Choroid plexus epithelial cell (primary cell): Measurements from ENCODE around the gene ANKS6.

Source experiments
- DNase-seq: peaks from one replicate; pipeline ENCODE4 v3.0.0-alpha.2; 2010; ENCODE audit warnings: low read depth
- H3K4me3 ChIP-seq: 2 replicates; pipeline ENCODE4 v1.5.1; 2011; ENCODE audit warnings: low read depth, mild to moderate bottlenecking, control low read depth, low read length, moderate library complexity
- TF ChIP-seq, protein P1 (sequence below): conservative IDR thresholded peaks from 2 replicates; pipeline ENCODE4 v1.5.1; 2011; ENCODE audit warnings: low read depth, mild to moderate bottlenecking, control low read depth, inconsistent platforms, low read length, moderate library complexity

The ANKS6 gene

DNA sequence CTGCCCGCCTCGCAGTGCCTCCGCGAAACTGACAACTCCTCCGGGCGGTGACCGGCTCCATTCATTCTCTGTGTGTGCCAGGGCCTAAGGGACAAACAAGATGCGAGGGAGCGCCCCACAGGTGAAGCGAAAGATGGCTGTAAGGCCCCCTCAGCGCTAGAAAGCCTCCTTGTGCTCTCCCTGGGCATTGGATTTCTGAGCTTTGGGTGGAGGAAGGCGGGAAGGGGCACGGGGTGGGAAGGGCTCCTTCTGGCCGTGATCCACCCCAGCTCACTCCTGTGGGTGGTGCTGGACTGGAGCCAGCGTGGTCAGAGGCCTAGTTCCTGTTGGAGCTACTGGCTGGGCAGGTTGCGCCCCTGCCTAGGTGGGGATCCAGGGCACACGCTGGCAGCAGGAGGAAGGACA, 12.1 kb upstream of the ANKS6 start:
- H3K4me3 ChIP-seq, result peak overlapping the region; percentile 63
- TF ChIP-seq, protein P1, sequence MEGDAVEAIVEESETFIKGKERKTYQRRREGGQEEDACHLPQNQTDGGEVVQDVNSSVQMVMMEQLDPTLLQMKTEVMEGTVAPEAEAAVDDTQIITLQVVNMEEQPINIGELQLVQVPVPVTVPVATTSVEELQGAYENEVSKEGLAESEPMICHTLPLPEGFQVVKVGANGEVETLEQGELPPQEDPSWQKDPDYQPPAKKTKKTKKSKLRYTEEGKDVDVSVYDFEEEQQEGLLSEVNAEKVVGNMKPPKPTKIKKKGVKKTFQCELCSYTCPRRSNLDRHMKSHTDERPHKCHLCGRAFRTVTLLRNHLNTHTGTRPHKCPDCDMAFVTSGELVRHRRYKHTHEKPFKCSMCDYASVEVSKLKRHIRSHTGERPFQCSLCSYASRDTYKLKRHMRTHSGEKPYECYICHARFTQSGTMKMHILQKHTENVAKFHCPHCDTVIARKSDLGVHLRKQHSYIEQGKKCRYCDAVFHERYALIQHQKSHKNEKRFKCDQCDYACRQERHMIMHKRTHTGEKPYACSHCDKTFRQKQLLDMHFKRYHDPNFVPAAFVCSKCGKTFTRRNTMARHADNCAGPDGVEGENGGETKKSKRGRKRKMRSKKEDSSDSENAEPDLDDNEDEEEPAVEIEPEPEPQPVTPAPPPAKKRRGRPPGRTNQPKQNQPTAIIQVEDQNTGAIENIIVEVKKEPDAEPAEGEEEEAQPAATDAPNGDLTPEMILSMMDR, result no peak
- DNase-seq, result no peak

DNA sequence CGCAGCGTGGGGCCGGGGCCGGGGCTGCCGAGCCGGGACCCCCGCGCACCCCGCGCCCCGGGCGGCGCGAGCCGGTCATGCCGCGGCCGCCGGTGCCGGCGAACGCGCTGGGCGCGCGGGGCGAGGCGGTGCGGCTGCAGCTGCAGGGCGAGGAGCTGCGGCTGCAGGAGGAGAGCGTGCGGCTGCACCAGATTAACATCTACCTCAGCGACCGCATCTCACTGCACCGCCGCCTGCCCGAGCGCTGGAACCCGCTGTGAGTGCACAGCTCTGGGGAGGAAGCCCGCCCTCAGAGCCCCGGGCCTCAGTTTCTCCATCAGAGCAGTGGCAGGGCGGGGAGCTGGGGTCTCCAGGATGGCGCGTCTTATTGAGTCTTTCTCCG, 11.4 kb upstream of the ANKS6 start:
- no peak for DNase-seq
- TF ChIP-seq, protein P1, result no peak
- peak overlapping the region; percentile 63 for H3K4me3 ChIP-seq

DNA sequence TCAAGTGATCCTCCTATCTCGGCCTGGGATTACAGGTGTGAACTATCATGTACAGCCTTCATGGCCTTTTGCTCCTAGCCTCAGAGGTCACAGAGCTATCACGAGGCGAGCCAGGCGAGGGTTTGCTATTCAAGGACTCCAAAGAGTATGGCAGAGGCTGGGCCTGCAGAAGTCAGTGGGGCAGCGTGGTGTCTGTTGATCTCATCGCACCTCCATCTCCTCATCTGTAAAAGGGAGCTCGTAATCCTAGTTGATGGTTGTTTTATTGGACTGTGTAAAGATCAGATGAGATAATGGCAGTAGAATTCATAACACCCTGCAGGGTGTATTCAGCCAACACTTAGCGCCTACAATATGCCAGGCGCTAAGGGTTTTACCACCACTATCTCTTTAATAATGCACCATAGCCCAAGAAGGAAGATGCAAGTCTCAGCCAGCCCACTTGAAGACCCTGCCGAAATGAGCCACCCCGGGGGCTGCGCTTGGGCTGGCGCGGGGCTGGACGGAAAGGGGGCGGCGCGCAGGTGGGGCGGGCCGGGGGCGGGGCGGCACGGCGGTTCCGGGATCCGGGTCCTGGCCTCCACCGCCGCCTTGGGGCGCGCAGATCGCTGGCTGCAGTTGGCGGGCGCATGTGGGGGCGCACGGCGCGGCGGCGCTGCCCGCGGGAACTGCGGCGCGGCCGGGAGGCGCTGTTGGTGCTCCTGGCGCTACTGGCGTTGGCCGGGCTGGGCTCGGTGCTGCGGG, 10.9 kb upstream of the ANKS6 start, which contains the start of gene GALNT12:
GALNT12 (plus strand) TSS at position 601 of the 744 bp plus-strand sequence; CDS start at position 630, 29 bp downstream.
- DNase-seq, result no peak
- peak within 1 kb of the TSS; percentile 63 for H3K4me3 ChIP-seq
- TF ChIP-seq, protein P1, result no peak

DNA sequence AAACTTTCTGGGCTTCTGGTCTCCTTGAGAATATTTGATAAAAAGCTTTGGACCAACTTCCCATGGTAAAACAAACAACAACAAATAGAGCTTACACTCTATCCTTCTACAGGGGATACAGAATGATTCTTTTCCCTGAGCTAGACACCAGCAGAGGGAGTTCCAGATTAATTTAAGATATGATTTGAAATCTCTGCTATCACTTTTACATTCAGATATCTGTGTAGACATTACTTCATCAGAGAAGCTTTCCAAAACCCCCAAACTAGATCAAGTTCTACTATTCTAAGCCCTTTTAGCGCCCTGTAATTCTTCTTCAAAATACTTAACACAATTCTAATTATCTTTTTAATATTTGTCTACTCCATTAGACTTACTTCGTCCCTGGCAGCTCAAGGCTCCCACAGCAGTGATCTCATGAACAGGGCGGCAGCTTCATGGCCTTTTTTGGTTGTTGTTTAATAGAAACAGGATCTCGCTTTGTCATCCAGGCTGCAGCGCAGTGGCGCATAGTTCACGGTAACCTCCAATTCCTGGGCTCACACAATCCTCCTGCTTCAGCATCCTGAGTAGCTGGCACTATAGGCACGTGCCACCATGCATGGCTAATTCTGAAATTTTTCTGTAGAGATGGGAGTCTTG, 10.2 kb upstream of the ANKS6 start:
- TF ChIP-seq, protein P1, result peak; percentile 39
- H3K4me3 ChIP-seq, result no peak overlapping the region
- DNase-seq, result peak; percentile 36

DNA sequence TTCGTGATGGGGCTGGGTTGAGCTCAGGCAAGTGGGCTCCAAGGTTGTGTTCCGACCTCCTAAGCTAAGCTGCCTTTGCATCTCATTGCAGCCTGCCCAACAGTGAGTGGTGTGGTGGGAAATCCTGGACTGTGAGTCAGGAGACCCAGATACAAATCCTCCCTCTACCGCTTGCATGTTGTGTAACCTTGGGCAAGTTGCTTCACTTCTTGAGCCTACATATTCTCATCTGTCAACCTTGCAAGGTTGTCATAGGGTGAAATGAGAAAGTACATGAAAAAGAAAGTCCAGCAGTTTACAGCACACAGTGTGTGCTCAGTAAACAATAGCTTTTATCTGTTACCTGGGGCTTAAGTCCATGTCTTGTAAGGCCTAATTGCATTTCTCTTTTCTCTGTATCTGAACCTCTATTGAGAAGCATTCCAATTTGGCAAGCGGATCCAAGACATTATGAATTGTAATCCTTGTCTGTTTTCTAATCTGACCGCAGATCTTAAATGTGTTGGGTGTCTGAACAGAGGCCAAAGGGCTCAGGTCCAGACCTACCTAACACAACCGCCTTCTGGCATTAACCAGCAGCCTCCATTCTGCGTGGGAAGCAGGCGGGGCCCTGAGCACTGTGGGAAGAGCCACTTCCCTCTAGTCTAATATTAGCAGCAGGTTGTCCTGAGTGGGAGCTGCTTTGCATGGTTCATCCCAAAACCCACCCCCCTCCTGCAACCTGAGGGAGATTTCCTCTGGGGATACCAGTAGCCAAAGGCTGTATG, 9.3 kb upstream of the ANKS6 start:
- peak; percentile 87 for DNase-seq
- TF ChIP-seq, protein P1, result no peak
- H3K4me3 ChIP-seq, result no peak overlapping the region

DNA sequence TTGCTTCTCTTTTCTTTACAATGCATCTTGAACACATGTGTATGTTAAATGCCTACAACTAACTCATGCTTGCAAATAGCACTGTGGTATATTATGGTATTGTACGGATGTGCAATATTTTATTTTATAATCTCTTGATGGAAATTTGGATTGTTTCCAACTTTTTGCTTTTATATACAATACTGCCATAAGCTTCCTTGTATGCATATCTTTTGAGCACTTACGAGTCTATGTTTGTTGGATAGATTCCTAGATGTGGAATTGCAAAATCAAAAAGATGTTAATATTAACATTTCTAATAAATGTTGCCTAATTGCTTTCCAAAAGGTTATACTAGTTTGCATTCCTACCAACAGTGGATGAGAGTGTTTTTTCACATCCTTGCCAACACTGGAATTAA, 7.7 kb upstream of the ANKS6 start:
- DNase-seq, result no peak
- H3K4me3 ChIP-seq, result no peak overlapping the region
- TF ChIP-seq, protein P1, result no peak
